HG02938 (cell line): Measurements from ENCODE around the gene TLE2.
A peak's percentile ranks its signal among the peaks of the same experiment; 100 is the strongest.
"Not testable (repeated sequence)": the region's sequence is repeated elsewhere in the genome, so short reads cannot be mapped to it uniquely, and the experiment has no call there.

Experiments used
- ATAC-seq: cut with Tn5 transposase; IDR thresholded peaks from one replicate; pipeline ENCODE4 v1.9.1; 2021; ENCODE audit warnings: mild to moderate bottlenecking, moderate library complexity; ENCODE audit not compliant: unreplicated experiment

The TLE2 gene

GRCh38 chr19:3038214-3038613 is 9.1 kb upstream of the TLE2 start:
- no peak for ATAC-seq

GRCh38 chr19:3036977-3037544 is 8.0 kb upstream of the TLE2 start:
- not testable (repeated sequence) for ATAC-seq

- ATAC-seq = peak; percentile 41
Observed at GRCh38 chr19:3036119-3036976, 7.3 kb upstream of the TLE2 start.

- ATAC-seq = peak; percentile 82
Observed at GRCh38 chr19:3035542-3036118, 6.5 kb upstream of the TLE2 start.

- no peak for ATAC-seq
Observed at GRCh38 chr19:3034656-3035541, 5.8 kb upstream of the TLE2 start.

- no peak for ATAC-seq
Observed at GRCh38 chr19:3034406-3034655, 5.3 kb upstream of the TLE2 start.

DNA sequence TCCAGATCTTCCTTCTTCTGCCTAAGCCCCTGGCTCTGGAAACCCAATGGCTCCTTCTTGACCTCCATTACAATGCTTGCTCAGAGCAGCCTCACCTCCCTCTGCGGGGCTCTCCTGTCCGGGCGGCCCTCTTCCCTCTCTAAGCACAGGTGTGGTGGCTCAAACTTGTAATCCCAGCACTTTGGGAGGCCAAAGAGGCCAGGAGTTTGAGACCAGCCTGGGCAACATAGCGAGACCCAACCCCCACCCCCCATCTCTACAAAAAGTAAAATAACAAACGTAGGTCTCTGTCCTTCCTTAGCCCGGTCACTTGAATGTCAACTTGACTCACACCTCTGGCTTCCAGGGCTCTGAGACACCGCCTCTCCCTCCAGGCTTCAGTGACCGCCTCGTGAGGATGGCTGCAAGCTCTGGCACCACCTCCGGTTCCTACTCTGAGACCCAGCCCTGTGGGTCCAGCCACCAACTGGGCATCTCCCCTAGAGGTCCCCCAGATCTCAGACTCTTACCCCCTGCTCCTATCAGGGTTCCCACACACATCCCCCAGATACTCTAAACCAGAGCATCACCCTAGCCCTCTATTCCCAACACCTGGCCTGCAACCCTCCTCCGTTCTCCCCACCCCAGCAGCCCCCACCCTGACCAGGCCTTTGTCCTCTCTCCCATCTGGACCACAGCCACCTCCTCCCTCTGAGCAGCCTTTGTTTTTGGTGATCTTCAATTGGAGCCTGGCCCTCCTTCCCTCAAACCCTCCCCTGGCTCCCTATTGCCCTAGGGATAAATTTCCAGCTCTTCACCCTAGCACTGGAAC is 4.7 kb upstream of the TLE2 start:
- ATAC-seq = no peak

- ATAC-seq = no peak
Observed at GRCh38 chr19:3031607-3031867, 2.5 kb upstream of the TLE2 start.

GRCh38 chr19:3028305-3029064 is 595 bp downstream of the TLE2 start:
- ATAC-seq = no peak

DNA sequence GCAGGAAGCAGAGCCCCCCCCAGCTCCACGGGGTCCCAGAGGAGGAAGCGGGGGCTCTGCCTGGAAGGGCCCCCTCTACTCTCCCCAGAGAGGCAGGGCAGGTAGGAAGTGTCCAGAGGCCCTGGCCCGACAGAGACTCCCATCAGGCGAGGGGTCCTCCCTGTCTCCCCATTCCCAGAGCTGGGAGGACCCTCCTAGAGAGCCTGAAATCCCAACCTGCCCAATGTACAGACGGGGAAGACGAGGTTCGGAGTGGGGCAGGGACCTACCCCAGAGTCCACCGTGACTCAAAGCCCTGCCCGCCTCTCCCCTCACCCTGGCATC is 1.1 kb downstream of the TLE2 start:
- ATAC-seq = no peak

DNA sequence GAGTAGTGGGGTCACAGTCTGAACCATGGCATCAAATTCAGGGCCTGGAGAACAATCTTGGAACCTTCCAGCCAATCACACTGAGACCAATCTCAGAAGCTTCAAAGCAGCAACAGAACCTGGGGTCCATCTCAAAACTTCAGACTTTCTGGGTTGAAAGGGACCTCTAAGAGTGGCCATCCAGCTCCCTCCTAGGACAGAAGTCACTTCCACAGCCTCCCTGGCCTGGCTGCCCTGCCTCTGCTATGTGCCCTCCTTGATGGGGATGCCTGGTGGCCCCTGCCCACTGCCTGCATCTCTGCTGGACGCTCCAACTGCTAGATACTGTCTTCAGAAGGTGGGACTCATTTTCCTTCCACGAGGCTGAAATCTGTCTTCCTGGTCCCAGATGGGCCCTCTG is 1.8 kb downstream of the TLE2 start:
- no peak for ATAC-seq

- no peak for ATAC-seq
Observed at GRCh38 chr19:3026768-3027167, 2.3 kb downstream of the TLE2 start.

DNA sequence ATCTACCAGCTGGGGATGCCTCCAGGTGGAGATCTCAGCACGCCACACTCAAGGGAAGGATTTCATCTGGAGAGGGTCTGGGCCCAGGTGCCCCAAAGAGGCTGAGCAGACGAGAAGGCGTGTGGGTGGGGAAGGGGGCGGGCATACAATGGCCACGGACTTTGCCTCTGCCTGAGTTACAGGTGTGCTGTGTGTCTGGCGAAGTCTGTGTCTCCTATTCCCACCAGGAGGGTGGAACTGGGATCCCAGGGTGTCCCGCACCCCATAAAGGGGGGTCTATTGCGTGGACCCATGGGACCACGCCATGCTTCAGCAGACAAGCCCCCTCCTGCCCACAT is 3.6 kb downstream of the TLE2 start:
- no peak for ATAC-seq

GRCh38 chr19:3024870-3025548 is 4.1 kb downstream of the TLE2 start:
- ATAC-seq = no peak

DNA sequence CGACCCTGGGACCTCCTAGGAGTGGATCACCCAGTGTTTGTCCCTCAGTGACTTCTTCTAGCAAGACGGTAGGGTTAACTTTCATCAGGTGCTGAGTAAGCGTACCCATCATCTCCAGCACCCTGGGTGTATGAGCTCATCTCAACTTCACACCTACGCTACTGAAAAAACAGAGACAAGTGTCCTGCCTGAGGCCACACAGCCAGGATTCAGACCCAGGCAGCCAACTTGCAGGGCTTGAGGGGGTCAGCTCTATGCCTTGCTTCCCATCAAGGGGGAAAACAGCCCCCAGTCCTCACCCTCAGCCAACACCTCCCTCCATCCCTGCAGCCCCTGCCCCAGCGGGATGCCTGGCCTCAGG is 4.6 kb downstream of the TLE2 start:
- no peak for ATAC-seq

DNA sequence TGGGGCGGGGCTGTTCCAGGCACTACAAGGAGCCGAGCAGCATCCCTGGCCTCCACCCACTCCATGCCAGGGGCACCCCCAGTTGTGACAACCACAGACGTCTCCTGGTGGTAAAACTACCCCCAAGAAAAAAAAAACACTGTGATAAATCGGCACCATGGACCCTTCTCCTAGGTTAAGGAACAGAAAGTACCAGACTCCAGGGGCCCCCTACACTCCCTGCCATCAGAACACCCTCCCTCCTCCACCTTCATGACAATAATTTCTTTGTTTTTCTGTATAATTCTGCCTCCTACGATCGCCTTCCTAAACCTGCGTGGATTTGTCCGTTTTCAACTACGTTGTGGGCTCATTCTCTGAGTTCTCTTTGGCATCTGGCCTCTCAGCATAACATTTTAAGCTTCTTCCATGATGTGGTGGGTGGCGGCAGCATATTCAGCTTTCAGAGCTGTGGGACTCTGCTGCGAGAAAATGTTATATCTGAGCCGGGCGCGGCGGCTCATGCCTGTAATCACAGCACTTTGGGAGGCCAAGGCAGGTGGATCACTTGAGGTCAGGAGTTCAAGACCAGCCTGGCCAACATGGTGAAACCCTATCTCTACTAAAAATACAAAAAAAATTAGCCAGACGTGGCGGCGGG is 8.6 kb downstream of the TLE2 start:
- ATAC-seq = no peak

- ATAC-seq = no peak
Observed at GRCh38 chr19:3019211-3019854, 9.7 kb downstream of the TLE2 start.

DNA sequence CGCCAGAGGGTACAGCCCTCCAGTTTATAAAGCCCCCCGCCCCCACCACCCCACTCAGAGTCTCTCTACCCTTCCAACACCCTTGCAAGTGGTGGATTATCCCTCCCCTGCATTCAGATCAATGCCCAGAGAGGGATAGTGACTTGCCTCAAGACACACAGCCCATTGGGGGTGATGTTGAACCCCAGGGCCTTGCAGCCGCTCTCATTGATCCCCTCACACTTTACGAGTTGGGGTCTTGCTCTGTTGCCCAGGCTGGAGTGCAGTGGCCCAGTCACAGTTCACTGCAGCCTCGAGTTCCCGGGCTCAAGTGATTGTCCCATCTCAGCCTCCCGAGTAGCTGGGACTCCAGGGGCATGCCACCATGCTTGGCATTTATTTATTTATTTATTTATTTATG is 11.2 kb downstream of the TLE2 start:
- ATAC-seq = no peak
